HepG2 (cell line): ENCODE results near the gene TRIM27. TPM values are rescaled to one million over a fixed set of nuclear protein-coding genes. Genes with fewer than 3 reads are reported as not detected.

Source experiments
- ATAC-seq: fragments of 200-7000 bp; cut with Tn5 transposase; 3 replicates; pipeline ENCODE4 v1.9.1; 2020; ENCODE audit warnings: mild to moderate bottlenecking, moderate library complexity
- BruUV-seq: library from RNA; stranded (reverse); fragments of 400-500 nt; replicated peaks from 2 replicates; lab custom pipeline; 2021; lab: Mats Ljungman, UMichigan
- CTCF ChIA-PET: fragments of 300-600 bp; formaldehyde crosslinking; extraction: SDS; loops from one replicate; lab custom pipeline; 2021; ENCODE audit warnings: low total read pairs, inconsistent platforms, low intra/inter-chr PET ratio; lab: Yijun Ruan, JAX
- POLR2A ChIA-PET: fragments of 350-600 bp; sonication (Branson Sonifier 250); formaldehyde crosslinking; loops from one replicate; lab custom pipeline; 2020; ENCODE audit warnings: antibody characterized with exemption, inconsistent platforms; lab: Yijun Ruan, JAX
- DNase-seq: peaks from one replicate; pipeline ENCODE4 v3.0.0-alpha.2; 2015; ENCODE audit warnings: low spot score
- FAIRE-seq: peaks from 3 replicates; lab custom pipeline; 2011; peaks lifted over from hg19 to GRCh38; lab: Jason Lieb, UNC
- H2AFZ ChIP-seq: one replicate; pipeline ENCODE4 v1.6.1; 2011; ENCODE audit warnings: low read length, inconsistent platforms
- H3K27ac ChIP-seq: fragments of 300-600 bp; 3 replicates; pipeline ENCODE4 v1.8.0; 2011; ENCODE audit warnings: mixed run types, mild to moderate bottlenecking, mixed read lengths, low read length, inconsistent platforms; ENCODE audit not compliant: insufficient read depth; ENCODE audit errors: extremely low read length
- H3K27me3 ChIP-seq, 2 experiments: fragments of 200-600 bp in 1 of 2; 2 replicates in 1 of 2; 3 replicates in 1 of 2; pipeline versions ENCODE4 v1.6.0 to v1.8.0; 2011; ENCODE audit warnings: low read length in 2 of 2, mild to moderate bottlenecking in 2 of 2, moderate library complexity in 2 of 2, inconsistent platforms in 1 of 2; ENCODE audit not compliant: insufficient read depth in 2 of 2, control insufficient read depth in 1 of 2
- H3K36me3 ChIP-seq, 2 experiments: fragments of 200-600 bp in 1 of 2; replicated peaks in 1 of 2; 2 replicates in 1 of 2; 3 replicates in 1 of 2; pipeline versions ENCODE4 v1.5.1 to v1.8.0; 2011; ENCODE audit warnings: low read length in 2 of 2, inconsistent platforms in 1 of 2; ENCODE audit not compliant: insufficient read depth in 2 of 2, control insufficient read depth in 1 of 2
- H3K4me1 ChIP-seq: 2 replicates; pipeline ENCODE4 v1.5.1; 2012; ENCODE audit warnings: low read length, inconsistent platforms; ENCODE audit not compliant: insufficient read depth
- H3K4me2 ChIP-seq: 2 replicates; pipeline ENCODE4 v1.6.0; 2011; ENCODE audit warnings: low read depth, low read length, inconsistent platforms
- H3K4me3 ChIP-seq, 3 experiments: fragments of 200-600 bp in 1 of 3; sonication (generic), shearing (Covaris generic) in 1 of 3; replicated peaks in 1 of 3; 2 replicates each; pipeline ENCODE4 v1.5.1; 2011 to 2016; ENCODE audit warnings: low read length in 3 of 3, inconsistent platforms in 2 of 3, low read depth in 2 of 3, mild to moderate bottlenecking in 2 of 3, control low read depth in 1 of 3, mixed read lengths in 1 of 3; ENCODE audit not compliant: insufficient read depth in 1 of 3
- H3K79me2 ChIP-seq: one replicate; pipeline ENCODE4 v1.6.1; 2011; ENCODE audit warnings: low read length, inconsistent platforms; ENCODE audit not compliant: insufficient read depth
- H3K9ac ChIP-seq: 2 replicates; pipeline ENCODE4 v1.6.0; 2011; ENCODE audit warnings: mild to moderate bottlenecking, low read depth, low read length, inconsistent platforms; ENCODE audit not compliant: insufficient read depth
- H3K9me3 ChIP-seq: 2 replicates; pipeline ENCODE4 v1.5.1; 2012; ENCODE audit warnings: mild to moderate bottlenecking, low read length
- H4K20me1 ChIP-seq: 2 replicates; pipeline ENCODE4 v1.6.0; 2011; ENCODE audit warnings: inconsistent platforms, mild to moderate bottlenecking, low read length, moderate library complexity; ENCODE audit not compliant: insufficient read depth
- CREBL2 ChIP-seq: sonication (generic); formaldehyde crosslinking; IDR thresholded peaks from 2 replicates; pipeline ENCODE4 v1.8.1; 2023; ENCODE audit warnings: missing genetic modification reagents, mild to moderate bottlenecking, borderline replicate concordance
- ELF1 ChIP-seq: sonication (generic); formaldehyde crosslinking; IDR thresholded peaks from 2 replicates; pipeline ENCODE4 v1.4.0; 2020; ENCODE audit warnings: missing genetic modification reagents
- HMGXB4 ChIP-seq, 2 experiments: sonication (generic) in 1 of 2; formaldehyde crosslinking in 1 of 2; IDR thresholded peaks; 2 replicates each; pipeline versions ENCODE4 v1.4.0 to v1.6.1; 2018 to 2020; ENCODE audit warnings: missing genetic modification reagents in 2 of 2, borderline replicate concordance in 1 of 2, low read depth in 1 of 2, mild to moderate bottlenecking in 1 of 2, missing biosample characterization in 1 of 2
- HOXA7 ChIP-seq: sonication (generic); formaldehyde crosslinking; IDR thresholded peaks from 2 replicates; pipeline ENCODE4 v1.8.1; 2022; ENCODE audit warnings: mild to moderate bottlenecking, missing genetic modification reagents, moderate library complexity
- HOXD1 ChIP-seq: sonication (generic); formaldehyde crosslinking; IDR thresholded peaks from 2 replicates; pipeline ENCODE4 v1.5.0; 2020; ENCODE audit warnings: missing genetic modification reagents
- NONO ChIP-seq, 2 experiments: fragments of 450-650 bp in 1 of 2; sonication (generic) in 1 of 2; formaldehyde crosslinking in 1 of 2; IDR thresholded peaks in 1 of 2; conservative IDR thresholded peaks in 1 of 2; 2 replicates each; pipeline versions ENCODE4 v1.6.1 to v1.8.0; 2017 to 2022; ENCODE audit warnings: mild to moderate bottlenecking in 1 of 2, missing genetic modification reagents in 1 of 2, moderate library complexity in 1 of 2
- SALL1 ChIP-seq: sonication (generic); formaldehyde crosslinking; IDR thresholded peaks from 2 replicates; pipeline ENCODE4 v1.8.0; 2022; ENCODE audit warnings: mild to moderate bottlenecking, missing genetic modification reagents
- SNAPC5 ChIP-seq: sonication (generic); formaldehyde crosslinking; IDR thresholded peaks from 2 replicates; pipeline ENCODE4 v1.8.1; 2023; ENCODE audit warnings: mild to moderate bottlenecking, missing genetic modification reagents, borderline replicate concordance
- TEAD3 ChIP-seq: optimal IDR thresholded peaks from 2 replicates; pipeline ENCODE3; 2016; ENCODE audit warnings: borderline replicate concordance
- ZIK1 ChIP-seq: sonication (generic); formaldehyde crosslinking; IDR thresholded peaks from 2 replicates; pipeline ENCODE4 v1.5.0; 2020; ENCODE audit warnings: mild to moderate bottlenecking, low read depth, missing genetic modification reagents, borderline replicate concordance
- ZNF501 ChIP-seq: sonication (generic); formaldehyde crosslinking; IDR thresholded peaks from 2 replicates; pipeline ENCODE4 v1.5.1; 2020; ENCODE audit warnings: mild to moderate bottlenecking, moderate library complexity, missing genetic modification reagents
- ZNF576 ChIP-seq: sonication (generic); formaldehyde crosslinking; IDR thresholded peaks from 2 replicates; pipeline ENCODE4 v1.4.0; 2020; ENCODE audit warnings: mild to moderate bottlenecking, missing genetic modification reagents
- ZSCAN5A ChIP-seq: sonication (generic); formaldehyde crosslinking; IDR thresholded peaks from 2 replicates; pipeline ENCODE4 v1.8.0; 2022; ENCODE audit warnings: mild to moderate bottlenecking, missing genetic modification reagents, borderline replicate concordance
- WGBS: methylation state at CpG from one replicate; pipeline ENCODE4 v1.1.6; 2017; ENCODE audit warnings: low lambda C conversion rate; 5-methylcytosine and 5-hydroxymethylcytosine counted together
- in situ Hi-C: cut with HindIII; loops from 2 replicates; pipeline ENCODE4 v1.10.0; 2017; ENCODE audit warnings: low pct_unique_long_range_greater_than_20kb; ENCODE audit not compliant: extremely low pct_ligation_motif_present
- intact Hi-C: fragments of 100-400 bp; cut with micrococcal nuclease; formaldehyde crosslinking; loops from one replicate; pipeline ENCODE4 v1.10.0; 2022; ENCODE audit not compliant: unreplicated experiment
- polyA plus RNA-seq, 8 experiments: library from polyadenylated mRNA; depleted of rRNA in 3 of 8; stranded (reverse) in 7 of 8; unstranded in 1 of 8; fragments of >200 nt; fragmentation: Illumina TruSeq in 4 of 8; extraction: Trizol in 4 of 8; gene quantifications; 2 replicates each; pipeline versions ENCODE4 v1.2.1 to v1.2.3, GENCODE V29; 2011 to 2016; ENCODE audit warnings: low read depth in 4 of 8, missing spikeins in 1 of 8, mixed read lengths in 1 of 8; ENCODE audit not compliant: insufficient read depth in 1 of 8
- total RNA-seq, 5 experiments: library from RNA; depleted of rRNA; stranded (reverse); fragments of >200 nt; fragmentation: Illumina TruSeq; extraction: Trizol; gene quantifications; 2 replicates each; pipeline ENCODE4 v1.2.3, GENCODE V29; 2016; ENCODE audit warnings: low read depth in 1 of 5
- TF ChIP-seq, protein P1 (sequence below): sonication (generic); formaldehyde crosslinking; IDR thresholded peaks from 2 replicates; pipeline ENCODE4 v1.4.0; 2020; ENCODE audit warnings: missing genetic modification reagents, borderline replicate concordance

TRIM27 gene
- total and polyA plus RNA-seq, 2 of the 13 experiments (the other 11 are each of a cell fraction or from before 2014, with no cell fraction given): 88.6 to 112 TPM

GRCh38 chr6:28953039-28953584, 29.3 kb upstream of the TRIM27 start:
- Histone ChIP-seq H3K4me2 (peak overlapping the region; percentile 82), H3K9me3 (no peaks in the 10 kb centered on the region), H3K79me2 (no peaks in the 10 kb centered on the region), H3K27ac (peak overlapping the region; percentile 68), H2AFZ (peak overlapping the region; percentile 99), H3K4me1 (peaks cover 48% of the 10 kb centered on the region), H4K20me1 (no peaks in the 10 kb centered on the region), H3K27me3 (peaks cover 0 to 6% of the 10 kb centered on the region in 2 experiments; a peak in 1 of 5 replicates), H3K36me3 (no peaks in the 10 kb centered on the region), H3K9ac (peak overlapping the region; percentile 79), H3K4me3 (peak overlapping the region; percentile 76 to 96 (median 79))
- DNase-seq (peak; percentile 74), ATAC-seq (peak; percentile 30), FAIRE-seq (no peak)
- WGBS: 5% methylated on average over 13 of the region's 13 CpGs
- BruUV-seq: no TSS peak
- POLR2A ChIA-PET: interaction anchor here (1.1 to 3.0 kb wide), 5 partner anchors 28 to 1060 kb away, joined by 4 to 13 read pairs (median 6); partner anchors contain the start of gene TRIM27
- intact Hi-C loops: loop anchor here (1.0 kb wide), 1 partner anchor 9 kb away; no protein-coding TSS in a partner anchor
- in situ Hi-C loops: no loop called here
- CTCF ChIA-PET: no interaction called here
- TF ChIP-seq ZNF576 (no peak), TEAD3 (CRISPR knock-in tag) (peak; percentile 31), HMGXB4 (CRISPR knock-in tag; IDR thresholded peaks at IDR 0.05; ENCODE audit: borderline replicate concordance in 1 of 2, low read depth in 1 of 2) (peak; percentile 95 to 99), HOXD1 (CRISPR knock-in tag) (peak; percentile 79; the same call in 1 of the 2 replicates), ZIK1 (CRISPR knock-in tag) (no peak), ZNF501 (CRISPR knock-in tag) (no peak), SALL1 (CRISPR knock-in tag) (peak; percentile 68), SNAPC5 (CRISPR knock-in tag) (0 out of 2 replicates have a peak, but pooled peaks have one; percentile 81), CREBL2 (no peak), NONO (IDR thresholded peaks at IDR 0.05) (no peak), NONO (CRISPR knock-in tag; conservative IDR thresholded peaks at IDR 0.05) (peak; percentile 65), ELF1 (CRISPR knock-in tag) (0 out of 2 replicates have a peak, but pooled peaks have one; percentile 28), ZSCAN5A (peak; percentile 59; the same call in 1 of the 2 replicates), HOXA7 (CRISPR knock-in tag) (no peak)
- TF ChIP-seq, protein P1, sequence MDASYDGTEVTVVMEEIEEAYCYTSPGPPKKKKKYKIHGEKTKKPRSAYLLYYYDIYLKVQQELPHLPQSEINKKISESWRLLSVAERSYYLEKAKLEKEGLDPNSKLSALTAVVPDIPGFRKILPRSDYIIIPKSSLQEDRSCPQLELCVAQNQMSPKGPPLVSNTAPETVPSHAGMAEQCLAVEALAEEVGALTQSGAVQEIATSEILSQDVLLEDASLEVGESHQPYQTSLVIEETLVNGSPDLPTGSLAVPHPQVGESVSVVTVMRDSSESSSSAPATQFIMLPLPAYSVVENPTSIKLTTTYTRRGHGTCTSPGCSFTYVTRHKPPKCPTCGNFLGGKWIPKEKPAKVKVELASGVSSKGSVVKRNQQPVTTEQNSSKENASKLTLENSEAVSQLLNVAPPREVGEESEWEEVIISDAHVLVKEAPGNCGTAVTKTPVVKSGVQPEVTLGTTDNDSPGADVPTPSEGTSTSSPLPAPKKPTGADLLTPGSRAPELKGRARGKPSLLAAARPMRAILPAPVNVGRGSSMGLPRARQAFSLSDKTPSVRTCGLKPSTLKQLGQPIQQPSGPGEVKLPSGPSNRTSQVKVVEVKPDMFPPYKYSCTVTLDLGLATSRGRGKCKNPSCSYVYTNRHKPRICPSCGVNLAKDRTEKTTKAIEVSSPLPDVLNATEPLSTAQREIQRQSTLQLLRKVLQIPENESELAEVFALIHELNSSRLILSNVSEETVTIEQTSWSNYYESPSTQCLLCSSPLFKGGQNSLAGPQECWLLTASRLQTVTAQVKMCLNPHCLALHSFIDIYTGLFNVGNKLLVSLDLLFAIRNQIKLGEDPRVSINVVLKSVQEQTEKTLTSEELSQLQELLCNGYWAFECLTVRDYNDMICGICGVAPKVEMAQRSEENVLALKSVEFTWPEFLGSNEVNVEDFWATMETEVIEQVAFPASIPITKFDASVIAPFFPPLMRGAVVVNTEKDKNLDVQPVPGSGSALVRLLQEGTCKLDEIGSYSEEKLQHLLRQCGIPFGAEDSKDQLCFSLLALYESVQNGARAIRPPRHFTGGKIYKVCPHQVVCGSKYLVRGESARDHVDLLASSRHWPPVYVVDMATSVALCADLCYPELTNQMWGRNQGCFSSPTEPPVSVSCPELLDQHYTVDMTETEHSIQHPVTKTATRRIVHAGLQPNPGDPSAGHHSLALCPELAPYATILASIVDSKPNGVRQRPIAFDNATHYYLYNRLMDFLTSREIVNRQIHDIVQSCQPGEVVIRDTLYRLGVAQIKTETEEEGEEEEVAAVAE (CRISPR knock-in tag): 0 out of 2 replicates have a peak, but pooled peaks have one; percentile 13
